ENCODE results near the gene ERCC8.
"Not testable (repeated sequence)": the region's sequence is repeated elsewhere in the genome, so short reads cannot be mapped to it uniquely, and the experiment has no call there.

The ERCC8 gene, protein sequence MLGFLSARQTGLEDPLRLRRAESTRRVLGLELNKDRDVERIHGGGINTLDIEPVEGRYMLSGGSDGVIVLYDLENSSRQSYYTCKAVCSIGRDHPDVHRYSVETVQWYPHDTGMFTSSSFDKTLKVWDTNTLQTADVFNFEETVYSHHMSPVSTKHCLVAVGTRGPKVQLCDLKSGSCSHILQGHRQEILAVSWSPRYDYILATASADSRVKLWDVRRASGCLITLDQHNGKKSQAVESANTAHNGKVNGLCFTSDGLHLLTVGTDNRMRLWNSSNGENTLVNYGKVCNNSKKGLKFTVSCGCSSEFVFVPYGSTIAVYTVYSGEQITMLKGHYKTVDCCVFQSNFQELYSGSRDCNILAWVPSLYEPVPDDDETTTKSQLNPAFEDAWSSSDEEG

DNA sequence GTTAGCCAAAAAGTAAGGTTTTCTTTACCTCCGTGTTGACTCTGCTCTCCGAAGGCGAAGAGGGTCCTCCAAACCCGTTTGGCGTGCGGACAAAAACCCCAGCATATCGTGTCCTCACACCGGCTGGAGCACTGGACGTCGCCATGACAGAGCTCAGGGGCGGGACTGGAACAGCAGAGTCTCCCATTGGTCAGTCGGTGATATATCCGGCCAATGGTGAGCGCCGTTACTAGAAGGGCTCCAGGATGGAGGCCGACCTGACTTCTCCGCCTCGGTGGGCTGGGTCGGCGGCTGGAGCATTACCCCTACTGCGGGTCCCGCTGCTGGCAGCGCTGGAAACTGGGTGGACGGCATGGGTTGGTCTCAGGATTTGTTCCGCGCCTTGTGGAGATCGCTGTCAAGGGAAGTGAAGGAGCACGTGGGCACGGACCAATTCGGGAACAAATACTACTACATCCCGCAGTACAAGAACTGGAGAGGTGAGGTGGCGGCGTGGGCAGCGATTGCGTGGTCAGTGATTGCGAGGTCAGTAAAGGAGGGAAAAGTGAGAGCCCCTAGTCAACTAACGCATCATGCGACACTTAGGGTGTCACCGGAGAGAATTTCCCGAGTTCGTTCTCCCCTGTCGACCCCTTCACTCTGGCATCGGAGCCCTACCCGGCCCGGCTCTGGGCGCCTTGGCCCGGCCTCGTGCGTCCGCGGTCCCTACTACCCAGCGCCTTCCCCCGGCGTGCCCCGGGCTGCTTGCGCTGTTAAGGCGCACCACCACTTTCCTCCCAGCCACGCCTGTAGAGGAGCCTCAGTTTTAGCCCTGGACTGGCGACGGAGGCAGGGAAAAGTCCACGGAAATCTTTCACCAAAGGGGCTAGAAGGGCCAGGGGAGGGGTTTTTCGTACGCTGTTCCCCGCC, at the start of gene ERCC8, which contains the start of gene NDUFAF2:
Gene ERCC8 (minus strand): TSS at position 167 of the 909 bp plus-strand sequence. CDS start 62 bp downstream, at position 105.
Gene NDUFAF2 (plus strand): TSS at position 302 of the 909 bp plus-strand sequence. CDS start 51 bp downstream, at position 353.
- DNase-seq = peak; percentile 90

DNA sequence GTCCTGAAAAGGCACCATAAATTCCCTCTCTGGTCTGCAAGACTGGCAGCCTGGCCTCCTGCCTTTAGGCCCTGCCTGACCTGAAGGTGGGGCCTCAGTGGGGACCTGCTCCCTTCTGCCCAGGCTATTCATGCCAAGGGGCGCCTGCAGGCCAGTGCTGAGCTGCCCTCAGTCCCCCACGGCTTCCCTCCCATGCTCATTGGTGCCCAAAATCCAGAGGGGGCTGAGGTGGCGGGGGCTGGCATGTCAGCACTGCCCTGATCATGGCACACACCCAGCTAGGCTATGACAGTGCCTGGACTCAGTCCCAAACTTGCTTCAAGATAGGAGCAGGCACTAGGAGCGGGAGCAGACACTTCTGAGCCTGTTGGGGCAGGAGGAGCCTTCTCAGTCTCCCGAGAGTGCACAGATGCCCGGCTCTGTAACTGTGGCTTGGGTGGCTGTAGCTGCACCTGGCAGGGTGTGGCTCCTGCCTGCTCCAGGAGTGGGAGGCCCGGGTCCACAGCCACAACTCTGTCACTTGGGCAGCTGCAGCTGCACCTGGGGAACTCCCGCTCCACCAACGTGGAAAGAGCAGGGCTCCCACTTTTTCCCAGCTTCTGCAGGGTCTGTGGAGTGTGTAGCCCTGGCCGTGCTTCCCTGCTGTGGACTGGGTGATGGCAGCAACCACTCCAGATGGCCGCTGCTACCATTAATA, 49.2 kb upstream of the ERCC8 start:
- DNase-seq = no peak

DNA sequence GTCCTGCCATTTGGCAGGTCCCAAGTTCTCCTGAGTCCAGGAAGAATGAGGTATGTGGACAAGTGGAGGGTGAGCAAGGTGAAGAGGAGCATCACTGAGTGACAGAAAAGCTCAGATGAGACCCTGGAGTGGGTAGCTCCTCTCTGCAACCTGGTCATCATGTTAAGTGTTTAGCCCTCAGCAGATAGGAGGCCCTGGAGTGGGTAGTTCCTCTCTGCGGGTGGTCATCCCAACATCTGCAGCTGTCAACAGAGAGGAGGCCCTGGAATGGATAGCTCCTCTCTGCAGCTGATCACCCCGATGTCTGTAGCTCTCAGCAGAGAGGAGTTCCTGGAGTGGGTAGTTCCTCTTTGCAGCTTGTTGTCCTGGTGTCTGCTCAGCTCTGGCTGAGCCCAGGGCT, 48.6 kb upstream of the ERCC8 start:
- no peak for DNase-seq

DNA sequence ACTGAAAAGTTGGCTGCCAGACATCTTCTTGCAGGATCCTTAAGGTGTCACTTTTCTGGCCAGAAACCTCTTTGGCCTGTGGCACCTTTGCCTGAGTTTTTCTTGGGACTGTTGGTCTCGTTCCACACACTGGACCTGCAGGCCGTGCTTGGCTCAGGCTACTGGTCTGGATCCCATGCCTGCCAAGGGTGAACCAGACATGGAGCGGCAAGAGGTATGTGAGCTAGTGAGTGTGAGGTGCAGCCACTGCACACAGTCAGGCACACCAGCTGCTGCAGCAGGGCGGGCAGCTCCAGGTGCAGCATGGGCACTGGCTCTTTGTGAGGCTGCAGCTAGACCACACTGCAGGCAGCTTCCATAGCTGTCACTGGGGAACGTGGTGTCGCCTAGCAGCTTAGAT, 48.0 kb upstream of the ERCC8 start:
- DNase-seq = no peak

DNA sequence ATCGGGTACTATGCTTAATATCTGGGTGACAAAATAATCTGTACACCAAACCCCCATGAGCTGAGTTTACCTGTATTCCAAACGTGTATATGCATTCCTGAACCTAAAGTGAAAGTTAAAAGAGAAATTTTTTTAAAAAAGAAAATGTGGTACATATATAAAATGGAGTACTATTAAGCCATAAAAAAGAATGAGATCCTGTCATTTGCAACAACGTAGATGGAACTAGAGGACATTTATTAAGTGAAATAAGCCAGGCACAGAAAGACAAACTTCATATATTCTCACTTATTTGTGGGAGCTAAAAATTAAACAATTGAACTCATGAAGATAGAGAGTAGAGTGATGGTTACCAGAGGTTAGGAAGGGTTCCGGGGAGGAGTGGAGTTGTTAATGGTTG, 44.9 kb upstream of the ERCC8 start:
- no peak for DNase-seq

DNA sequence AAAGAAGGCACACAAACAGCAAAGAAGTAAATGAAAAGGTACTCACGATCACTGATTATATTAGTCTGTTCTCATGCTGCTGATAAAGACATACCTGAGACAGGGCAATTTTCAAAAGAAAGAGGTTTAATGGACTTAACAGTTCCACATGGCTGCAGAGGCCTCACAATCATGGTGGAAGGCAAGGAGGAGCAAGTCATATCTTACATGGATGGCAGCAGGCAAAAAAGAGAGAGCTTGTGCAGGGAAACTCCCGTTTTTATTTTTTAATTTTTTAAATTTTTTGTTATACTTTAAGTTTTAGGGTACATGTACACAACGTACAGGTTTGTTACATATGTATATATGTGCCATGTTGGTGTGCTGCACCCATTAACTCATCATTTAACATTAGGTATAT, 37.3 kb upstream of the ERCC8 start:
- not testable (repeated sequence) for DNase-seq

DNA sequence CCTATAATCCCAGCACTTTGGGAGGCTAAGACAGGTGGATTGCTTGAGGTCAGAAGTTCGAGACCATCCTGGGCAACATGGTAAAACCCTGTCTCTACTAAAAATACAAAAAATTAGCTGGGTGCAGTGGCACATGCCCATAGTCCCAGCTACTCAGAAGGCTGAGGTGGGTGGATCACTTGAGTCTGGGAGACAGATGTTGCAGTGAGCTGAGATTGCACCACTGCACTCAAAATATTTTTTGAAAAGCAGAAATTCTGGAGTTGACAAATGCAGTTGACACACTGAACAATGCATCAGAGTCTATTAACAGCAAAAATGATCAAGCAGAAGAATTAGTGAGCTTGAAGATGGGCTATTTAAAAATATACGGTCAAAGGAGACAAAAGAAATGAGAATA, 35.6 kb upstream of the ERCC8 start:
- DNase-seq = no peak

DNA sequence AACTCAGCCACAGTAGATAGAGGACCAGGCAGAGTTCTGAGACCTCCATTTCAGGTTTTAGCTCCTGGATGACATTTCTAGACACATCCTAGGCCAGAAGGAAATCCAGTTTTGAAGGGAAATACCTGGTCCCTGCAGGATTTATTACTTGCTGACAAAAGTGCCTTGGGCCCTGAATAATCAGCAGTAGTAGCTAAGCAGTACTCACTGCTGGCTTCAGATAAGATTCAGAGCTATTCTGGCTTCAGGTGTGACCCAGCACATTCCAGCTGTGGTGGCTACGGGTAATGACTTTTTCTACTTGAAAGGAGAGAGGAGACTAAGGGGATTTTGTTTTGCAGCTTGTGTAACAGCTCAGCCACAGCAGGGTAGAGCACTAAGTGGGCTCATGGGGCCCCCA, 34.1 kb upstream of the ERCC8 start:
- DNase-seq = no peak

DNA sequence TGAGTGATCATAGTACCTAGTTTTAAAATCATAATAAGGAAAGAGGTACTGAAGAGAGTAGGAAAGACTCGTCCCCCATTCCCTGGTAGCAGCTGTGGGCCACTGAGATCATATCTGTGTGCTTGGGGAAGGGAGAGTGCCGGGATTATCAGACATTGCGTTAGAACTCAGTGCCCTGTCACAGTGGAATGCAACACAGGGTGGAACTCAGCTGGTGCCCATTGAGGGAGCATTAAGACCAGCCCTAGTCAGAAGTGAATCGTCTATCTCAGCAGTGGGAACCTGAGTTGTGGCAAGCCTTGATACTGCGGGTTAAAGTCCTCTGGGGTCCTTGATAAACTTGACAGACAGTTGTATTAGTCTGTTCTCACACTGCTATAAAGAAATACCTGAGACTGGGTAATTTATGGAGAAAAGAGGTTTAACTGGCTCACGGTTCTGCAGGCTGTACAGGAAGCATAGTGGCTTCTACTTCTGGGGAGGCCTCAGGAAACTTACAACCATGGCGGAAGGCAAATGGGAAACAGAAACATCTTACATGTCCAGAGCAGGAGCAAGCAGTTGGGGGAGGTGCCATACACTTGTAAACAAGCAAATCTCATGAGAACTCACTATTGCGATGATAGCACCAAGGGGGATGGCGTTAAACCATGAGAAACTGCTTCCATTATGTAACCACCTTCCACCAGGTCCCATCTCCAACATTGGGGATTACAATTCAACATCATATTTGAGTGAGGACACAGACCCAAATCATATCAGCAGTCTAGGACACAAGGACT, 33.3 kb upstream of the ERCC8 start:
- DNase-seq = no peak

DNA sequence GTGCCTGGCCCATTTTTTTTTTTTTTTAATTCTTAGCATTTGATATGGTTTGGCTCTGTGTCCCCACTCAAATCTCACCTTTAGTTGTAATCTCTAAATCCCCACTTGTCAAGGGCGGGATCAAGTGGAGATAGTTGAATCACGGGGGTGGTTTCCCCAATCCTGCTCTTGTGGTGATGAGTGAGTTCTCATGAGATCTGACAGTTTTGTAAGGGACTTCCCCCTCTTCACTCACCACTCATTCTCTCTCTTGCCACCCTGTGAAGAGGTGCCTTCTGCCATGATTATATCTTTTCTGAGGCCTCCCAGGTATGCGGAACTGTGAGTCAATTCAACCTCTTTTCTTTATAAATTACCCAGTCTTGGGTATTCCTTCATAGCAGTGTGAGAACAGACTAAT, 27.4 kb upstream of the ERCC8 start:
- peak; percentile 73 for DNase-seq

DNA sequence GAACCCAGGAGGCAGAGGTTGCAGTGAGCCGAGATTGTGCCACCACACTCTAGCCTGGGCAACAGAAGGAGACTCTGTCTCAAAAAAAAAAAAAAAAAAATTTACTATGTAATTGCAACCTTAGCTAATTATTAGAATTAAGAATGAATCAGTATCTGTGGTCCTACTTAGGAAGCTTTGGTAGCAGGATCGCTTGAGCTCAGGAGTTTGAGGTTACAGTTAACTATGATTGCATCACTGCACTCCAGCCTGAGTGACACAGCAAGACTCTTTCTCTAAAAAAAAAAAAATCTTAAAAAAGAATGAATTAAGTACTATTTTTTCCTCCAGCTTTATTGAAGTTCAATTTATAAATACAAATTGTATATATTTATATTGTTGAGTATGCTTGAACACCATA, 16.8 kb upstream of the ERCC8 start:
- DNase-seq = no peak

DNA sequence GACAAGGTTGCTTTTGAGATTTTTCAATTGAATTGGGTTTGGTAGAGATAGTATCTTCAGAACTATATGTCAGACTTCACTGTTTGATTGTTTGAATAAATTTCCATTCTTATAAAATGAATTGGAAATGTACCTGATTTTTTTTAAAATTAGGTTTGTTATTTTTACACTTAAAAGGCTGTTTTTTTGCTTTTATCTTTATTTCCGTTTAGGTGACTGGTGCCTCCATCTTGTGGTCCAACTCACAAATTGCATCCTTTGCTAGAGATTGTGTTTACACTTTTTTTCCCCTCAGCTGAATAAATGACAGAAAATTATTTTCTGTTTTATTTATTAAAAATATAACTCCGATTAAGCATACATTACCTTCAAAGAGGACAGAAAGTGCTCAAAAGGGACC, 15.7 kb upstream of the ERCC8 start:
- DNase-seq = no peak

DNA sequence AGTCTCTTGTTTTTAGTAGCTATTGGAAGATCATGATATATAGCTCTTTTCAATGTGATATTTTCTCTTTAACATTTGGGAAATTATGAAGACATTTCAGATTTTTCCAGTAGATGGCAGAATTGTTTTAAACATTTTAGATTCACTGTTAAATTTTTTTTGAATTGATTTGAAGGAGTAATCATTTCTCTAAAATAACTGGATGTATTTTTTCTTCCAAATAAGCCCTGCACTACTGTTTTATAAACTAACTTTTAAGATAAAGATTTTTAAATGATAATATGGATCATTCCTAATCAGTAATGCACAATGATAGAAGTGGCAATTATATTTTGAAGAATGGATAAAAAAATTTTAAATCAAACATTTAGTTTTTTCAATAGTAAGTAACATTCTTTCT, 14.3 kb upstream of the ERCC8 start:
- DNase-seq = no peak

DNA sequence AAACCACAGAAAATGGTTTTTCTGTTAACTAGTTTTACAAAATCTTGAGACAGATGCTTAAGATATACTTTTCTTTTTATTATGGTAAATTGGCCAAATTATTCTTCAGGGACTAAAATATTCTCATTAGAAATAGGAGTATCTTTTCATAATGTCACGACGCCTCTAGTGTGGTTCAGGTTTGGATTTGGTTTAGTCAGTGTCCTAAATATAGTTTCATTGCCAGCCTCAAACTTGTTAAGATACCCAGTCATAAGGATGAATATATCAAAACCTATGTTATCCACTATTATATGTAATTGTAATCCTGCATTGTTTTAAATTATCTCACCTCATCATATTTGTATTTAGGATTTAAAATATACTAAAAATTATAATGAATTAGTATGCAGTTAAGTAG, 13.8 kb upstream of the ERCC8 start:
- no peak for DNase-seq

DNA sequence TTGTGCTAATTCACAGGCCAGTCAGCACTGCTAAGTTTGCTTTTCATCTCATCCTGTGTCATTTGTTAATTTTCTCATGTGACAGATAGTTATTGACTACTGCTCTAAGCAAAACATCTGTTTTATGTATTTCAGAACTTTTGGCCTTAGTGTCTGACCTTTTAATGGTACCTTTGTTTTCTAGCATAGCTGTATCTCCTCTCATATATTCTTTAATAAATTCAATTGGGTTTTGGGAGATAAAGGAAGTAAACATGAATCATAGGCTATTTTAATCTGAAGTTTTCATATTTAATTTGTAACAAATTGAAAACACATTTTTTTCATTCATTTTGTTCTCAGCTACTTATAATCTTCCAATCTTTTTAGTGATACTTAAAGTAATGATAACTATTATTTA, 13.2 kb upstream of the ERCC8 start:
- DNase-seq = no peak

DNA sequence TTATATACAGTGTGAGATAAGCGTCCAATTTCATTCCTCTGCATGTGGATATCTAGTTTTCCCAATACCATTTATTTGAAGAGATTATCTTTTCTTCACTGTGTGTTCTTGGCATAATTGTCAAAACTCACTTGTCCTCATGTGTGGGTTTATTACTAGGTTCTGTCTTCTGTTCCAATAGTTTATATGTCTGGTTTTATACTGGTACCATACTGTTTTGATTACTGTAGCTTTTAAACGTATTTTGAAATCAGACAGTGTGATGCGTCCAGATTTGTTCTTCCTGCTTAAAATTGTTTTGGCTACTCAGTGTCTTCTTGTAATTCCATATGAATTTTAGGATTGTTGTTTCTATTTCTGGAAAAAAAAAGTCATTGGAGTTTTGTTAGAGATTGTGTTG, 10.4 kb upstream of the ERCC8 start:
- DNase-seq = no peak

DNA sequence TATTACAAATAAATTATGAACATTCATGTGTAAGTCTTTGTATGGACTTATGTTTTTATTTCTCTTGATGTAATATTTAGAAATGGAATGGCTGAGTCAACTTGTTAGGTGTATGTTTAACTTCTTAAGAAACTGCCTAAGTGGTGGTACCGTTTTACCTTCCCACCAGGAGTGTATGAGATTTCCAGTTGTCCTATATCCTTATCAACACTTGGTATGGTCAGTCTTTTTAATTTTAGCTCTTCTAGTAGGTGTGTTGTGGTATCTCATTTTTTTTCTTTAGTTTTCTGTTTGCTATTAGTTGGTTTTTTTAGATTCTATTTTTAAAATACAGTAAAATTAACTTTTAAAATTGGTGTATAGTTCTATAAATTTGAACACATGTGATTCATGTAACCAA, 3.9 kb upstream of the ERCC8 start:
- DNase-seq = no peak

DNA sequence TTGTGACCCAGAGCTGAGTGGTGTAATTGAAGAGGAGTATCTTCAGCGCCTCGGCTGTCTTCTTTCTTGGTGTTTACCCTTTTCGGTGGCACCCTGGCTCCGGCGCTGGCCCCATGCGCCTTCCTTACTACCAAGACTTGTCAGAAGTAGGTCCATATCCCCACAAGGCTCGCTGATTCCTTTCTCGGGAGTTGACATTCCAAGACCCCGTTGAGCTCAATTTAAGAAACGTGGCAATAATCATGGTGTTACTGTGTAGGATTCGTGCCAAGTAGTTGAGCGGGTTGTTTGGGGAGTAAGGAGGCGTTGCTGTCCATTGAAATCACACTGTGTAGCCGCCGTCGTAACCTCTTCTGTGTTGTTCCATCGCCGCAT, 930 bp upstream of the ERCC8 start:
- DNase-seq = no peak

DNA sequence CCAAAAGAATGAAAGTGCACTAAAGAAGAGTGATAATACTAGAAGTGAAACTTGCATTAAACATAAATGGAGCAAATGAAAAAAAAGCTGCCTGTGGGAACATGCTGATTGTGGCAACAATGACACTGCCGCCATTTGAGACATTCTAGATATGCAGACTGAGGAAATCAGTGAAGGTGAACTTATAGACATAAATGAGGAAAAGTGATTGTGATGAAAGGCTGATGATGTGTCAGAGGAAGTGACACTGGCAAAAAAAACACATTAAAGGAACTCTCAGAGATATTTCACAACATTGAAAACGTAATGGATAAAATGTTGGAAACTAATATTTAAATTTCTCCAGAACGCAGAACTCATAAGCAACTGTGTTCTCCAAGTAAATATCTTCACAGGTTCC, 1.2 kb downstream of the ERCC8 start:
- no peak for DNase-seq

DNA sequence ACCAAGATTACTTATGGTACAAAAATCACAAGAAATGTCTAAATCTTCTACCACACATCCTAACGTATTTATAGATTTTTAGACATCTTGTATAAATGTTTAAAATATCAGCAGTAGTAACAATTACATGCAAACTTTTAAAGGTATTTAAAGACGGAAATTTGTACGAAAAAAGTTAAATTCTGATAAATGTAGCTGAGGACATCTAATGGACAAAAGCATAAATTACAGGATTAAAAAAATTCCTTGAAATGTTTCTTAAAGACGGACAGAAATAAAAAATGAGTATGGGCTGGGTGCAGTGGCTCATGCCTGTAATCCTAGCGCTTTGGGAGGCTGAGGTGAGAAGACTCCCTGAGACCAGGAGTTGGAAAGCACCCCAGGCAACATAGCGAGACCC, 15.8 kb downstream of the ERCC8 start:
- DNase-seq = no peak

DNA sequence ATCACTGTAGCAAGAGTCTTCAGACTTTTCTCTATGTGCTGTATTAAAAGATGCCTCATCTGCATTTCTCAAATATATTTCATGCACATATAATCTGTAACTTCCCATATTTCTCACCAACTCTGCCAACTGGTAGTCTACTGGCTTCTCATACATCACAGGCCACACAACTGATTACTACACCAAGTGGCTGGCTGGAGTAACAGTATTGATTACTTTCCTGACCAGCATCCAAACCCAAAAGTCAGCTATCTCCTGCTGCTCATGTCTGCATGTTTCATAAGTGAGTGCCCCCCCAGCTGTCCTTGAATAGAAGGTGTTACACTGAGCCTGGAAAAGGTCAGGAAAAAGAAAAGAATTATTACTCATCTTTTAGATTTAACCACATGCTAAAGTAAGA, 17.4 kb downstream of the ERCC8 start:
- no peak for DNase-seq

DNA sequence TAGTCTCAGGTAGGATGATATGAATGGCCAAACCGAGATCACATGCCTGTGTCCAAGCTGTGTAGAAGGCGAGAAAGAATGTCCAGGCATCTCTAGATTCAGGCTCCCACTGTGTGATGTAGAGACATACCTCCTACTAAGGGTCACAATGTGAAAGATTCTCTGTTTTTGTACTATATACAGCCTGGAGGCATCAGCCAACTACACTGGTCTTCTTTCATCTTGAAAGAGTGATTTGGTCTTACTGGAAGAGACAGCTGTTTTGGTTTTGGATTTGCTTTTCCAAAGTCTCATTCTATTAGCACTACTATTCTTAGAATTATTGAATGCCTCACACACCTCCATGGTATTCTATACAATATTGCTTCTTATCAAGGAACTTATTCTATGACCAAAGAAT, 26.4 kb downstream of the ERCC8 start:
- DNase-seq = no peak

DNA sequence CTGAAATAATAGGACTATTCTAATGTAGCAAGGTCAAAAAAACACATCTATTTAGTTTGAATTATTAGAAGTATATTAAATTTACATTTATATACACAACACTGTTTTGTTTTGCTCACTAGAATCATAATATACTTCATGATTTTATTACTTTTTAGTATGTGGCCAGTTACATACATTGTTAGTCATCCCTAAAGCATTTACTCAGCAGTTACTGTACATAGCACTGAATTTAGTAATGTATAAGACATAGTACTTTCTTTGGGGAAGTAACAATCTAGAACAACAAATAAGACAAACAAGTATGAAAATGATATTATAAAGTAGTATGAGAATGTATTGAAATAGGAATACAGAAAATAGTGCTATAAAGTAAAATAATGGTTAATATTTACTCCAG, 28.2 kb downstream of the ERCC8 start:
- DNase-seq = no peak

Data from stimulated activated CD4-positive, alpha-beta T cell treated with anti-CD3 and anti-CD28 coated beads, Interleukin-4, amount 100 ng/mL, for 24 hours (primary cell).